ENCODE data around the gene PTCD1. TPM values are rescaled to one million over a fixed set of nuclear protein-coding genes. Genes with fewer than 3 reads are reported as not detected.
A peak's percentile ranks its signal among the peaks of the same experiment; 100 is the strongest.

Gene PTCD1
- polyA plus RNA-seq, 1 donor (not counting 4 experiments of a cell fraction or from before 2014, with no cell fraction given): 2.8 TPM

DNA sequence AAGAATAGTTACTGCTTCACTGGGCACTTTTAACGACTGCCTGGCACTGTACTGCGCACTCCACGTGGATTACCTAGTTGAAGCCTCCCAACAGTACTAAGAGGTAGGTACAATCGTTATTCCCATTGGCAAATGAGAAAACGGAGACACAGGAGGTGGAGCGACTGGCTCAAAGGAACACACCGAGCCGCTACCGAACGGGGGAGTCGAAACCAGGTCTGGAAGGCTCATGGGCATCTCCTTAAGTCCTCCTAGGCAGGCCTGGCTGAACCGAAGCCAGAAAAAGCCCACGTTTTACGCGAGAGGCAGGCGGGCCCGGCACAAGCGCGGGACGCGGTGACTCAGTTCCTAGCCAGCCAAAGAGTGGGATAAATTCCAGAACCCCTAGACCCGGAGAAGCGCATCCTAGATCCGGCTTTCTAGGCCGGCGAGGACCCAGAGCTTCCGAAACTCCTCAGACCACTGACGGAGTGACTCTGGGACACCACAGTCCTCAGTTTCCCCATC, 30.7 kb downstream of the PTCD1 start:
- peaks cover 24% of the 10 kb centered on the region for H4K20me1 ChIP-seq (ENCODE audit: control insufficient read depth, extremely low read depth, insufficient read depth, low read length)
- H3K4me3 ChIP-seq (ENCODE audit: control insufficient read depth in 2 of 3, extremely low read depth in 1 of 3, insufficient read depth in 2 of 3, low read depth in 1 of 3, low read length in 3 of 3): peak overlapping the region; percentile 73 to 100 (median 100)
- H3K9me1 ChIP-seq (ENCODE audit: control insufficient read depth, extremely low read depth, insufficient read depth, low read length): peaks cover 3% of the 10 kb centered on the region
- H2AFZ ChIP-seq (ENCODE audit: control insufficient read depth, low read length): peak overlapping the region; percentile 39
- TF ChIP-seq EZH2 (IDR thresholded peaks at IDR 0.05; ENCODE audit: low read length): no peak
- TF ChIP-seq, protein P1, sequence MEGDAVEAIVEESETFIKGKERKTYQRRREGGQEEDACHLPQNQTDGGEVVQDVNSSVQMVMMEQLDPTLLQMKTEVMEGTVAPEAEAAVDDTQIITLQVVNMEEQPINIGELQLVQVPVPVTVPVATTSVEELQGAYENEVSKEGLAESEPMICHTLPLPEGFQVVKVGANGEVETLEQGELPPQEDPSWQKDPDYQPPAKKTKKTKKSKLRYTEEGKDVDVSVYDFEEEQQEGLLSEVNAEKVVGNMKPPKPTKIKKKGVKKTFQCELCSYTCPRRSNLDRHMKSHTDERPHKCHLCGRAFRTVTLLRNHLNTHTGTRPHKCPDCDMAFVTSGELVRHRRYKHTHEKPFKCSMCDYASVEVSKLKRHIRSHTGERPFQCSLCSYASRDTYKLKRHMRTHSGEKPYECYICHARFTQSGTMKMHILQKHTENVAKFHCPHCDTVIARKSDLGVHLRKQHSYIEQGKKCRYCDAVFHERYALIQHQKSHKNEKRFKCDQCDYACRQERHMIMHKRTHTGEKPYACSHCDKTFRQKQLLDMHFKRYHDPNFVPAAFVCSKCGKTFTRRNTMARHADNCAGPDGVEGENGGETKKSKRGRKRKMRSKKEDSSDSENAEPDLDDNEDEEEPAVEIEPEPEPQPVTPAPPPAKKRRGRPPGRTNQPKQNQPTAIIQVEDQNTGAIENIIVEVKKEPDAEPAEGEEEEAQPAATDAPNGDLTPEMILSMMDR (optimal IDR thresholded peaks at IDR 0.05 in 1 of 3, IDR thresholded peaks at IDR 0.05 in 1 of 3, conservative IDR thresholded peaks at IDR 0.05 in 1 of 3; ENCODE audit: extremely low read depth in 1 of 3, insufficient read depth in 2 of 3, low read length in 3 of 3): no peak
- peak overlapping the region; percentile 96 for H3K4me2 ChIP-seq (ENCODE audit: control insufficient read depth, extremely low read depth, insufficient read depth, low read depth, low read length)
- H3K9ac ChIP-seq (ENCODE audit: control insufficient read depth, extremely low read depth, insufficient read depth, low read length): peak overlapping the region; percentile 96
- dilution Hi-C loops (cut with MboI; ENCODE audit: extremely low pct_ligation_motif_present, low sequenced_read_pairs): no loop called here
- H3K79me2 ChIP-seq (ENCODE audit: control insufficient read depth, insufficient read depth, low read length): peaks cover 88% of the 10 kb centered on the region
- DNase-seq (ENCODE audit: low read depth, low spot score): no peak
- peak overlapping the region; percentile 98 for H3K27ac ChIP-seq (ENCODE audit: control insufficient read depth, insufficient read depth, low read length)
- peaks cover 15 to 49% of the 10 kb centered on the region in 2 experiments for H3K36me3 ChIP-seq (ENCODE audit: control insufficient read depth in 2 of 2, extremely low read depth in 1 of 2, insufficient read depth in 2 of 2, low read length in 2 of 2)
- no peaks in the 10 kb centered on the region for H3K9me3 ChIP-seq (ENCODE audit: control insufficient read depth, low read depth, low read length)
- peaks cover 28% of the 10 kb centered on the region for H3K4me1 ChIP-seq (ENCODE audit: control insufficient read depth, extremely low read depth, insufficient read depth, low read length)
- H3K27me3 ChIP-seq (ENCODE audit: control insufficient read depth, extremely low read depth, insufficient read depth, low read length): no peaks in the 10 kb centered on the region
- FAIRE-seq: no peak

DNA sequence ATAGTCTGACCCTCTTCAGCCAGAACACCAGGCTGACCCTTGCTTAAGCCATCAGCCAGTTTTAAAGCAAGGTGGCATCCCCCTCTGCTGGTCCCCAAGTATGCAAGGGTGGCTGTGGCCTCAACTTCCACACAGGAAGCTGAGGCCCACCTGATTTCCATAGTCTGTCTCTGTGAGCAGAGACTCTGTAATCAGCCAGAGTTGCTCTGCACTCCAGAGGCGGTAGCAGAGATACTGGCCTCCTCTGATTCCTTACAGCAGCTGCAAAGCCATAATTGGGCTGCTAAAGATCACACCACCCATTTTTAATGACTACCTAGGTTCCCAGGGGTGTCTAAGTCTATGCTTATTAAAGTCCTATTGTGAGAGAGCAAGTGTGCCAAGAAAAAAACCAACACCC, 32.0 kb downstream of the PTCD1 start:
- peak overlapping the region; percentile 96 for H3K4me2 ChIP-seq (ENCODE audit: control insufficient read depth, extremely low read depth, insufficient read depth, low read depth, low read length)
- TF ChIP-seq, protein P1 (optimal IDR thresholded peaks at IDR 0.05 in 1 of 3, IDR thresholded peaks at IDR 0.05 in 1 of 3, conservative IDR thresholded peaks at IDR 0.05 in 1 of 3; ENCODE audit: extremely low read depth in 1 of 3, insufficient read depth in 2 of 3, low read length in 3 of 3): no peak
- no peak for TF ChIP-seq EZH2 (IDR thresholded peaks at IDR 0.05; ENCODE audit: low read length)
- H3K79me2 ChIP-seq (ENCODE audit: control insufficient read depth, insufficient read depth, low read length): peaks cover 84% of the 10 kb centered on the region
- peaks cover 16 to 49% of the 10 kb centered on the region in 2 experiments for H3K36me3 ChIP-seq (ENCODE audit: control insufficient read depth in 2 of 2, extremely low read depth in 1 of 2, insufficient read depth in 2 of 2, low read length in 2 of 2)
- peaks cover 28% of the 10 kb centered on the region for H3K4me1 ChIP-seq (ENCODE audit: control insufficient read depth, extremely low read depth, insufficient read depth, low read length)
- no peaks in the 10 kb centered on the region for H3K27me3 ChIP-seq (ENCODE audit: control insufficient read depth, extremely low read depth, insufficient read depth, low read length)
- DNase-seq (ENCODE audit: low read depth, low spot score) (no peak), FAIRE-seq (no peak)
- dilution Hi-C loops (cut with MboI; ENCODE audit: extremely low pct_ligation_motif_present, low sequenced_read_pairs): no loop called here
- H2AFZ ChIP-seq (ENCODE audit: control insufficient read depth, low read length): no peak overlapping the region
- peak overlapping the region; percentile 26 for H3K9ac ChIP-seq (ENCODE audit: control insufficient read depth, extremely low read depth, insufficient read depth, low read length)
- H3K9me3 ChIP-seq (ENCODE audit: control insufficient read depth, low read depth, low read length): no peaks in the 10 kb centered on the region
- H3K27ac ChIP-seq (ENCODE audit: control insufficient read depth, insufficient read depth, low read length): peak overlapping the region; percentile 98
- H3K9me1 ChIP-seq (ENCODE audit: control insufficient read depth, extremely low read depth, insufficient read depth, low read length): peaks cover 3% of the 10 kb centered on the region
- H4K20me1 ChIP-seq (ENCODE audit: control insufficient read depth, extremely low read depth, insufficient read depth, low read length): peaks cover 24% of the 10 kb centered on the region
- H3K4me3 ChIP-seq (ENCODE audit: control insufficient read depth in 2 of 3, extremely low read depth in 1 of 3, insufficient read depth in 2 of 3, low read depth in 1 of 3, low read length in 3 of 3): peak overlapping the region in 2 of 3 experiments; percentile 100
